ENCODE results near the gene ZBTB42. TPM values are rescaled to one million over a fixed set of nuclear protein-coding genes. Genes with fewer than 3 reads are reported as not detected.

The ZBTB42 gene
- total RNA-seq, 1 experiment from 2014 or later: 16.5 TPM

DNA sequence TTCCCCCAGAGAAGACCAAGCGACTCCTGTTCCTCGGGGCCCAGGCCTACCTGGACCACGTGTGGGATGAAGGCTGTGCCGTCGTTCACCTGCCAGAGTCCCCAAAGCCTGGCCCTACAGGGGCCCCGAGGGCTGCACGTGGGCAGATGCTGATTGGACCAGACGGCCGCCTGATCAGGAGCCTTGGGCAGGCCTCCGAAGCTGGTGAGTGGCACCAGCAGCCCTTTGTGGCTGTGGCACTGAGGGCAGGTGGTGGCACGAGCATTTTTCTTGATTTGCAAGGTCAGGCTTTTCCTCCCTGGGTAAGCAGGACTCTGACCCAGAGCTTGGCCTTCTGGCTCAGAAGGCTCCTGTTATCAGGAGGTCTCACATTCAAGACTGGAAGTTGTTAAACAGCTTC, 45.3 kb upstream of the ZBTB42 start:
- intact Hi-C loops (cut with micrococcal nuclease; ENCODE audit: unreplicated experiment): no loop called here
- ChIA-PET CTCF (no interaction called here), POLR2A (no interaction called here)
- H3K36me3 ChIP-seq (ENCODE audit: control insufficient read depth, insufficient read depth, low read length): peaks cover 3% of the 10 kb centered on the region; the same call in 1 of the 2 replicates
- BruUV-seq (replicated peaks): no TSS peak
- DNase-seq (ENCODE audit: low read depth, low spot score): no peak
- ATAC-seq: no peak
- in situ Hi-C loops (cut with HindIII; ENCODE audit: low pct_unique_long_range_greater_than_20kb, low sequenced_read_pairs): no loop called here
- TF ChIP-seq REST (IDR thresholded peaks at IDR 0.05; ENCODE audit: insufficient read depth in 1 of 2, low read depth in 2 of 2, low read length in 1 of 2) (no peak), POLR2AphosphoS5 (IDR thresholded peaks at IDR 0.05; ENCODE audit: low read depth, low read length) (no peak), SIN3A (IDR thresholded peaks at IDR 0.05; ENCODE audit: borderline replicate concordance, insufficient read depth, low read depth, low read length) (no peak), CTCF (IDR thresholded peaks at IDR 0.05) (no peak), TCF7L2 (IDR thresholded peaks at IDR 0.05; ENCODE audit: low read depth, low read length) (no peak)
- H3K4me3 ChIP-seq (ENCODE audit: low read depth in 2 of 2, low read length in 2 of 2): no peak overlapping the region
- no peak overlapping the region for H3K27ac ChIP-seq (ENCODE audit: low read length)
- no peaks in the 10 kb centered on the region for H3K27me3 ChIP-seq (ENCODE audit: control insufficient read depth, insufficient read depth, low read length)
- H3K4me1 ChIP-seq (ENCODE audit: control insufficient read depth, insufficient read depth, low read length): peaks cover 7% of the 10 kb centered on the region
- no peaks in the 10 kb centered on the region for H3K9me3 ChIP-seq (ENCODE audit: control insufficient read depth, insufficient read depth, low read depth, low read length)

DNA sequence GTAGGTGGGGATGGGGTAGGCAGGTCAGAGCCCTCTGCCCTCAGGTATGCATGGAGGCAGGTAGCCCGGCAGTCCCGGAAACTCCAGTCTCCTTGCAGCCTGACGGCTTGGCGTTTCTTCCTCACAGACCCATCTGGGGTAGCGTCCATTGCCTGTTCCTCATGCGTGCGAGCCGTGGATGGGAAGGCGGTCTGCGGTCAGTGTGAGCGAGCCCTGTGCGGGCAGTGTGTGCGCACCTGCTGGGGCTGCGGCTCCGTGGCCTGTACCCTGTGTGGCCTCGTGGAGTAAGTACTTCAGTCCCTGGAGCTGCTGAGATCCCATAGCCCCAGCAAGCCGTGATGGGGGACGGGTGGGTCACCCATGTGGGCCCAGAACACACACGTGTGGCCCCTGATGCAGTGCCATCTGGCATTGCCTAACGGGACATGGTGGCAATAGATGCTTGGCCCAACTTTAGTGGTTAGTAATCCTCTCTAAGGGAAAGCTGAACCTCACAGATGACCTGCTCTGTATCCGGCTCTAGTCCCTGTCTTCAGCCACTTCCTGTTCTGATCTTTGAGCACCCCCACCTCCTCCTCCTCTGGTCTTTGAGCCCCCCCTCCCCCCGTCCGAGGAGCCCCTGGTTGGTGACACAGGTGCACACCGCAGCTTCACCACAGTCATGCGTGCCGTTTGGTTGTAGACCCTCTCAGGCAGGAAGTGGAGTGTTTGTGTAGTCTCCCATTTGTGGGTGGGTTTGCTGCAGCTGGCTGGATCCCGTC, 44.2 kb upstream of the ZBTB42 start:
- H3K9me3 ChIP-seq (ENCODE audit: control insufficient read depth, insufficient read depth, low read depth, low read length): no peaks in the 10 kb centered on the region
- in situ Hi-C loops (cut with HindIII; ENCODE audit: low pct_unique_long_range_greater_than_20kb, low sequenced_read_pairs): no loop called here
- no peak for DNase-seq (ENCODE audit: low read depth, low spot score)
- ChIA-PET CTCF (no interaction called here), POLR2A (interaction anchor here (0.8 kb wide), 1 partner anchor 12 kb away, joined by 4 read pairs; no protein-coding TSS in a partner anchor)
- no peak overlapping the region for H3K27ac ChIP-seq (ENCODE audit: low read length)
- TF ChIP-seq REST (IDR thresholded peaks at IDR 0.05; ENCODE audit: insufficient read depth in 1 of 2, low read depth in 2 of 2, low read length in 1 of 2): no peak
- no peak for TF ChIP-seq TCF7L2 (IDR thresholded peaks at IDR 0.05; ENCODE audit: low read depth, low read length)
- TF ChIP-seq SIN3A (IDR thresholded peaks at IDR 0.05; ENCODE audit: borderline replicate concordance, insufficient read depth, low read depth, low read length): no peak
- H3K4me1 ChIP-seq (ENCODE audit: control insufficient read depth, insufficient read depth, low read length): peaks cover 7% of the 10 kb centered on the region
- no peak overlapping the region for H3K4me3 ChIP-seq (ENCODE audit: low read depth in 2 of 2, low read length in 2 of 2)
- peaks cover 3% of the 10 kb centered on the region; the same call in 1 of the 2 replicates for H3K36me3 ChIP-seq (ENCODE audit: control insufficient read depth, insufficient read depth, low read length)
- ATAC-seq: no peak
- H3K27me3 ChIP-seq (ENCODE audit: control insufficient read depth, insufficient read depth, low read length): no peaks in the 10 kb centered on the region
- BruUV-seq (replicated peaks): no TSS peak
- intact Hi-C loops (cut with micrococcal nuclease; ENCODE audit: unreplicated experiment): no loop called here
